Tibial artery (tissue), 4 donors: ENCODE results near the gene GRIK2.

ENCODE experiments used
- DNase-seq, 2 donors: peaks; one replicate each; pipeline ENCODE4 v3.0.0-alpha.2; 2019
- H3K27ac ChIP-seq, 2 donors: fragments of 200-600 bp; sonication (generic) in 1 of 2; 1 replicate in 1 of 2; 2 replicates in 1 of 2; pipeline ENCODE4 v1.5.1; 2018 to 2019; ENCODE audit warnings: mild to moderate bottlenecking in 1 of 2
- H3K27me3 ChIP-seq, 2 donors: fragments of 200-600 bp; sonication (generic) in 1 of 2; one replicate each; pipeline versions ENCODE4 v1.5.1 to v1.6.0; 2016 to 2019
- H3K36me3 ChIP-seq, 3 donors: fragments of 200-600 bp; sonication (generic) in 2 of 3; one replicate each; pipeline ENCODE4 v1.5.1; 2016 to 2019; ENCODE audit warnings: mild to moderate bottlenecking in 2 of 3
- H3K4me1 ChIP-seq, 4 donors: fragments of 200-600 bp; sonication (generic) in 2 of 4; 1 replicate in 3 of 4; 2 replicates in 1 of 4; pipeline ENCODE4 v1.5.1; 2016 to 2019
- H3K4me3 ChIP-seq, 2 donors: fragments of 200-600 bp; sonication (generic) in 1 of 2; 1 replicate in 1 of 2; 2 replicates in 1 of 2; pipeline ENCODE4 v1.5.1; 2018 to 2019; ENCODE audit warnings: mild to moderate bottlenecking in 2 of 2
- H3K9me3 ChIP-seq, 3 donors: fragments of 200-600 bp; sonication (generic) in 1 of 3; one replicate each; pipeline ENCODE4 v1.5.1; 2016 to 2019
- intact Hi-C: fragments of 100-400 bp; cut with DNase I; formaldehyde crosslinking; loops from one replicate; pipeline ENCODE4 v1.15.0; 2023; ENCODE audit warnings: low total_unique reads
- TF ChIP-seq, protein P1 (sequence below), 2 experiments: fragments of 200-600 bp in 1 of 2; fragments of 450-650 bp in 1 of 2; IDR thresholded peaks; one replicate each; pipeline ENCODE4 v1.5.1; 2017 to 2019; ENCODE audit warnings: antibody characterized with exemption in 2 of 2, mild to moderate bottlenecking in 1 of 2, moderate library complexity in 1 of 2

GRIK2 gene

DNA sequence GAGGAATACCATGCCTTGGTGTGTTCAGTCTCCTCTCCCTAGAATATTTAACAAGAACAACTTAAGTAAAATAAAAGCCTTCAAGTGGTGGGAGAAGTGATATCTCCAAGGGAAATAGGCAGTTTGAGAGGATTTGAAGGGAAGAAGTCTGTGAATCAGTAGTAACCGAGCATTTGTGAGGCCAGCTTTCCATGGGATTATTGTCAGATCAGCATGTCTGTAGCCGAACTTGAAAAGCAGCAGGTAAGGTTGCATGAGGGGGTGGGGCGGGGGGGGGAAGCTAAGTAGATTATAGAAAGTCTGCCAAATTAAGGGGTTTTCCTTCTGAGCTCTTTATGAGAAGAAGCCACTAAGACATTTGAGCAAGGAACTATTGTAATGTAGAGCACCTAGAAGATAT is 92.6 kb downstream of the GRIK2 start:
- no peaks in the 10 kb centered on the region for H3K9me3 ChIP-seq

DNA sequence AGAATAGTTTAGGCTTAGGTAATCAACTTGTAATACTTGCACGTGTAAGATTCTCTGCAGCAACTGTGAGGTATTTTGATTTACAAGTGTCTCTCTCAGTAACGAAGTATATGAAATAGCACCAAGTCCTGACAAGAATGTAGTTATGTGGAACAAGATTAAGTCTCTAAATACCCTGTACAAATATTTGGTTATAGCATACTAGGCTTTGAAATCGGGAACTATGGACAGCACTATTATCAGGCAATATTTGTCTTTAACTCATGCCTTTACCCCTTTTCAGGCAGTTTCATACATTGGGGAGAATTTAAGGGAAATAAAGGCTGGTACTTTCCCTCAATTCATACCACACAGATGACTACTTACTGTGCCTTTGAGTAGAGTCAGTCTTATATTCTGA is 93.2 kb downstream of the GRIK2 start:
- Histone ChIP-seq H3K27ac (no peak overlapping the region), H3K4me3 (no peak overlapping the region), H3K9me3 (no peaks in the 10 kb centered on the region), H3K36me3 (no peaks in the 10 kb centered on the region), H3K4me1 (no peaks in the 10 kb centered on the region), H3K27me3 (no peaks in the 10 kb centered on the region)
- intact Hi-C loops, result no loop called here
- no peak for DNase-seq
- TF ChIP-seq, protein P1, sequence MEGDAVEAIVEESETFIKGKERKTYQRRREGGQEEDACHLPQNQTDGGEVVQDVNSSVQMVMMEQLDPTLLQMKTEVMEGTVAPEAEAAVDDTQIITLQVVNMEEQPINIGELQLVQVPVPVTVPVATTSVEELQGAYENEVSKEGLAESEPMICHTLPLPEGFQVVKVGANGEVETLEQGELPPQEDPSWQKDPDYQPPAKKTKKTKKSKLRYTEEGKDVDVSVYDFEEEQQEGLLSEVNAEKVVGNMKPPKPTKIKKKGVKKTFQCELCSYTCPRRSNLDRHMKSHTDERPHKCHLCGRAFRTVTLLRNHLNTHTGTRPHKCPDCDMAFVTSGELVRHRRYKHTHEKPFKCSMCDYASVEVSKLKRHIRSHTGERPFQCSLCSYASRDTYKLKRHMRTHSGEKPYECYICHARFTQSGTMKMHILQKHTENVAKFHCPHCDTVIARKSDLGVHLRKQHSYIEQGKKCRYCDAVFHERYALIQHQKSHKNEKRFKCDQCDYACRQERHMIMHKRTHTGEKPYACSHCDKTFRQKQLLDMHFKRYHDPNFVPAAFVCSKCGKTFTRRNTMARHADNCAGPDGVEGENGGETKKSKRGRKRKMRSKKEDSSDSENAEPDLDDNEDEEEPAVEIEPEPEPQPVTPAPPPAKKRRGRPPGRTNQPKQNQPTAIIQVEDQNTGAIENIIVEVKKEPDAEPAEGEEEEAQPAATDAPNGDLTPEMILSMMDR (IDR thresholded peaks at IDR 0.05), result no peak

More for the DNA sequence above, 92.6 kb downstream of the GRIK2 start:
- no peak overlapping the region for H3K27ac ChIP-seq
- intact Hi-C loops, result no loop called here
- no peak overlapping the region for H3K4me3 ChIP-seq
- no peaks in the 10 kb centered on the region for H3K36me3 ChIP-seq
- no peaks in the 10 kb centered on the region for H3K4me1 ChIP-seq
- DNase-seq, result no peak
- H3K27me3 ChIP-seq, result no peaks in the 10 kb centered on the region
- TF ChIP-seq, protein P1 (IDR thresholded peaks at IDR 0.05), result no peak

DNA sequence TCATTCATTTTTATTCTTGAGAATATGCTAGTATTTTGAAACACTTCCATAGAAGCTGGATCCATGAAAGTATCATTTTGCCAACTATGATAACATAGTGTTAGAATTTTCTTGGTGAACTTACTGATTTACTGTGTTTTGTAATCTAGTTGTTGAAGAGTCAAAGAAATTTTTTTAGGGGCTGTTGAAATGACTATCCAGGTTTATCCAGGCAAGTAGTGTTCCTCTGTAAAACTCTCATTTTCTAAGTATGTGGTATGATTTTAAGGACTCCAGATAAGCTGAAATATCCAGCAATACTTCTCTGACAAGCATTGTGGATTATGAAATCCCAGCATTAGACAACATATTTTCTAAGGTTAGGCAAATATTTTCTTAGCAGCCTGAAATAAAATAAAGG is 95.9 kb downstream of the GRIK2 start:
- Histone ChIP-seq H3K4me1 (no peaks in the 10 kb centered on the region), H3K9me3 (no peaks in the 10 kb centered on the region), H3K27me3 (no peaks in the 10 kb centered on the region), H3K36me3 (no peaks in the 10 kb centered on the region), H3K27ac (no peak overlapping the region), H3K4me3 (no peak overlapping the region)
- DNase-seq, result no peak
- TF ChIP-seq, protein P1 (IDR thresholded peaks at IDR 0.05), result no peak
- intact Hi-C loops, result no loop called here

DNA sequence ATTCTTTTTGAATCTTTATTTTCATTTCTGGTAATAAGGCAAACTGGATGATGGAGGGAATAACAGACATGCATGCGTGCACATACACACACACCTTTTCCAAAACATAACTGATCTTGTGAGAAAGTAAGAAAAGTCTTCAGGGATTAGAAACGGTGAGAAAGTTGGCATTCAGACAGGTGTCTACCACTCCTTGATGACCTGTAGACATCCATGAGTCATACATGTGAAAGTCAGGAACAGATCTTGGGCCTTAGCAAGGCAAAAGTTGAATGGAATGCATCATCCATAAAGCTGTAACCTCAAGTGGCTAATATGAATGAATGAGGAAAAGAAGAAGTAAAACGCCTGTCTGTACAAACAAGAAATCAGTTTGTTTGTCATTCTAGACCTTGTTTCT is 97.3 kb downstream of the GRIK2 start:
- TF ChIP-seq, protein P1 (IDR thresholded peaks at IDR 0.05), result no peak

DNA sequence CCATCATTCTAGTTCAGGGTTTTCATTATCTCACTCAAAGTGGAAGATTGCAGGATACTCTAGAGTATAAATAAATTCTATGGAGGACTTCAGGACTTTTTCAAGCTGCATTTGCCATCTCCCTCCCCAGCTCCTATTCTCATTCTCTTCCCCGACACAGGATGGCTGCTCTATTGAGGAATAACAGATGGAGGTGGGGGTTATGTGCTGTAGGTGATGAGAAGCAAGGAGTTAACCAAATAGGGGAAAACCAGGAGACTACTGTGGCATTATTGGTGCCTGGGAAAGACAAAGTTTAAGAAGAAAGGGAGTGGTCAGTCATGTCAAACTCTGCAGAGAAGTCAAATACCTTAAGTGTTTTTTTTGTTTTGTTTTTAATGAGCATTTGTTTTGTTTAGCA is 109.3 kb downstream of the GRIK2 start:
- TF ChIP-seq, protein P1 (IDR thresholded peaks at IDR 0.05), result no peak
- intact Hi-C loops, result no loop called here
- no peak for DNase-seq
- Histone ChIP-seq H3K4me1 (no peaks in the 10 kb centered on the region), H3K36me3 (no peaks in the 10 kb centered on the region), H3K27me3 (no peaks in the 10 kb centered on the region), H3K9me3 (no peaks in the 10 kb centered on the region), H3K27ac (no peak overlapping the region), H3K4me3 (no peak overlapping the region)

More for the DNA sequence above, 97.3 kb downstream of the GRIK2 start:
- intact Hi-C loops, result no loop called here
- no peaks in the 10 kb centered on the region for H3K4me1 ChIP-seq
- H3K36me3 ChIP-seq, result no peaks in the 10 kb centered on the region
- no peak overlapping the region for H3K4me3 ChIP-seq
- no peaks in the 10 kb centered on the region for H3K9me3 ChIP-seq
- no peaks in the 10 kb centered on the region for H3K27me3 ChIP-seq
- no peak overlapping the region for H3K27ac ChIP-seq
- no peak for DNase-seq

DNA sequence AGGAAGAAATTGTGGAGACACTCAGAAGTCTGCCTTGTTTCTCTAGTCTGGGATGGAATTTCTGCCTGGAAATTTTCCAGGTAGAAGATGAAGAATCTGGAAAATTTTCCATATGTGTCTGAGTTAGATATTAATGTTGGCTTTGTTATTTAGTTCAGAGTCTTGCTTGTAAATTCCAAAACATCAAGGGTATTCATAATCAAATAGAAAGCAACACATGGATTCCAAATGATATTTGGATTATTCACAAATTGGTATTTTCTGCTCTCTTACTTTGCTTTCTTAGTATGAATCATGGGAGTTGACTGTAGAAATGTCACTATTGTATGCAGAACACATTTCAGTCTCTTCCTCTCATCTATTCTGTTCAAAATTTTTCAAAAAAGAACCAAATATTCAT is 116.0 kb downstream of the GRIK2 start:
- Histone ChIP-seq H3K4me1 (no peaks in the 10 kb centered on the region), H3K4me3 (no peak overlapping the region), H3K9me3 (no peaks in the 10 kb centered on the region), H3K27ac (no peak overlapping the region), H3K36me3 (no peaks in the 10 kb centered on the region), H3K27me3 (no peaks in the 10 kb centered on the region)
- DNase-seq, result no peak
- intact Hi-C loops, result no loop called here
- TF ChIP-seq, protein P1 (IDR thresholded peaks at IDR 0.05), result no peak
